Smooth muscle cell (in vitro differentiated cells): Measurements from ENCODE around the gene RASGEF1B. TPM values are rescaled to one million over a fixed set of nuclear protein-coding genes. Genes with fewer than 3 reads are reported as not detected.

Experiments used
- DNase-seq: peaks from one replicate; lab custom pipeline; 2025; ENCODE audit not compliant: unreplicated experiment; lab: John Stamatoyannopoulos, UW
- H2AFZ ChIP-seq: fragments of 200-600 bp; sonication (generic); 2 replicates; pipeline ENCODE4 v1.6.0; 2016; ENCODE audit warnings: antibody characterized with exemption, low read depth, mild to moderate bottlenecking
- H3F3A ChIP-seq: fragments of 200-600 bp; sonication (generic); 2 replicates; pipeline ENCODE4 v1.6.0; 2017; ENCODE audit warnings: antibody characterized with exemption, low read depth
- H3K27ac ChIP-seq: fragments of 200-600 bp; sonication (generic); 2 replicates; pipeline ENCODE4 v1.5.1; 2016; ENCODE audit warnings: low read depth, mild to moderate bottlenecking
- H3K27me3 ChIP-seq: fragments of 200-600 bp; sonication (generic); 2 replicates; pipeline ENCODE4 v1.6.1; 2016; ENCODE audit warnings: low read depth, mild to moderate bottlenecking
- H3K36me3 ChIP-seq: fragments of 200-600 bp; sonication (generic); 2 replicates; pipeline ENCODE4 v1.5.1; 2016; ENCODE audit warnings: low read depth
- H3K4me1 ChIP-seq: fragments of 200-600 bp; sonication (generic); 2 replicates; pipeline ENCODE4 v1.5.1; 2016; ENCODE audit warnings: low read depth
- H3K4me2 ChIP-seq: fragments of 200-600 bp; sonication (generic); 2 replicates; pipeline ENCODE4 v1.6.0; 2016; ENCODE audit warnings: mild to moderate bottlenecking
- H3K4me3 ChIP-seq: fragments of 200-600 bp; sonication (generic); 2 replicates; pipeline ENCODE4 v1.5.1; 2016; ENCODE audit warnings: mild to moderate bottlenecking
- H3K79me2 ChIP-seq: fragments of 200-600 bp; sonication (generic); 2 replicates; pipeline ENCODE4 v1.6.0; 2016; ENCODE audit warnings: low read depth, mild to moderate bottlenecking
- H3K9ac ChIP-seq: fragments of 200-600 bp; sonication (generic); 2 replicates; pipeline ENCODE4 v1.6.0; 2016; ENCODE audit warnings: low read depth
- H3K9me3 ChIP-seq: fragments of 200-600 bp; sonication (generic); replicated peaks from 2 replicates; pipeline ENCODE4 v1.5.1; 2016; ENCODE audit warnings: low read depth
- H4K20me1 ChIP-seq: fragments of 200-600 bp; sonication (generic); 2 replicates; pipeline ENCODE4 v1.6.0; 2016; ENCODE audit warnings: low read depth
- WGBS: methylation state at CpG from one replicate; pipeline ENCODE4 v1.1.7; 2016; ENCODE audit warnings: low lambda C conversion rate; 5-methylcytosine and 5-hydroxymethylcytosine counted together
- polyA plus RNA-seq: library from polyadenylated mRNA; unstranded; fragments of >200 nt; fragmentation: Nextera tagmentation; extraction: Ambion mirVana; gene quantifications from 2 replicates; pipeline ENCODE4 v1.2.1, GENCODE V29; 2016
- total RNA-seq: library from RNA; depleted of rRNA; stranded (reverse); fragments of >200 nt; gene quantifications from 2 replicates; pipeline ENCODE4 v1.2.3, GENCODE V29; 2014
- TF ChIP-seq, protein P1 (sequence below): fragments of 200-600 bp; sonication (generic); IDR thresholded peaks from 2 replicates; pipeline ENCODE4 v1.5.1; 2017; ENCODE audit warnings: borderline replicate concordance, mild to moderate bottlenecking, antibody characterized with exemption; ENCODE audit not compliant: insufficient read depth, poor library complexity, severe bottlenecking

The RASGEF1B gene
- total and polyA plus RNA-seq, 2 experiments from 2014 or later, result 1.5 to 7.5 TPM

DNA sequence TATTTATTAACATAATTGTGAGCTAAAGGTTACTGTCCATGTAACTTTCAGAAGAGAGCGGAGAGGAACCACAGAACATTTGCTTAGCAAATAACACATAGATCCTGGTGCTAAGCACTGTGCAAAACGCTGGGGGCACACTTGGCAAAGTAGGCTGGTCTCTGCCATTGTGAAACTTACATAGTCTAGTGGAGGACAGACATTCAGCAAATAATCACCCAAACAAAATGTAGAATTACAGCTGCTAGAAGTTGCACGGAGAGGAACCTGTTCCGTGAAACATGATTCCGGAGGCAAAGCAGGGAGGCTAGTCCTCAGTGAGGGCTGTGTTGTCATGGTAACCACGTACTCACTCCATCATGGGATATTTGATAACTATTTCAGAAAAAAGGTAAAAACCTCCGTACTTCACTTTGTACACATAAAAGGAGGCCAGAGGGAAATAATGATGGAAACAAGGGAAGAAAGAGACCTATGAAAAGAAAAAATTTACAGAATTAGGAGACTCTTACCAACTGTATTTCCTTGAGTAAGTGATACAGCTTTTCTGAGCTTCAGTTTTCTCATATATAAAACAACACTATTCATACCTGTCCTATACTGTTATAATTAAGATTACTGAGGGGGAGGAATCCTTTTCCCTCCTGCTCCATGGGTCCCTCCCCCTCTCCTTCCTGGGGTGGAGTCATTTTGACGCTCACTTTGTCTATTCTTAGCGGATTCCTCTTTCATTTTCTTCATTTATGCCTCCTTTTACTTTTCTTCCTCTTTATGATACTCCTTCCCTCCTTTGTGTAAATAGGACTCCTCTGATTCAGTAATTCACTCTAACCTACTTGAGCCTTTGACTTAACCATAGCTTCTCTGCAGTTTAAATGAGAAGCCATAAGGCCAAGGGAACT is 825 bp upstream of the RASGEF1B start:
- H3K36me3 ChIP-seq, result no peaks in the 10 kb centered on the region
- 44% methylated on average over 9 of the region's 9 CpGs for WGBS
- H3K9me3 ChIP-seq, result no peaks in the 10 kb centered on the region
- H2AFZ ChIP-seq, result no peak overlapping the region
- H3K27me3 ChIP-seq, result no peaks in the 10 kb centered on the region
- H4K20me1 ChIP-seq, result no peaks in the 10 kb centered on the region
- peak overlapping the region; percentile 98 for H3K4me2 ChIP-seq
- H3F3A ChIP-seq, result no peaks in the 10 kb centered on the region
- peaks cover 15% of the 10 kb centered on the region for H3K4me1 ChIP-seq
- H3K4me3 ChIP-seq, result peak overlapping the region; percentile 93
- peak overlapping the region; percentile 61 for H3K27ac ChIP-seq
- TF ChIP-seq, protein P1, sequence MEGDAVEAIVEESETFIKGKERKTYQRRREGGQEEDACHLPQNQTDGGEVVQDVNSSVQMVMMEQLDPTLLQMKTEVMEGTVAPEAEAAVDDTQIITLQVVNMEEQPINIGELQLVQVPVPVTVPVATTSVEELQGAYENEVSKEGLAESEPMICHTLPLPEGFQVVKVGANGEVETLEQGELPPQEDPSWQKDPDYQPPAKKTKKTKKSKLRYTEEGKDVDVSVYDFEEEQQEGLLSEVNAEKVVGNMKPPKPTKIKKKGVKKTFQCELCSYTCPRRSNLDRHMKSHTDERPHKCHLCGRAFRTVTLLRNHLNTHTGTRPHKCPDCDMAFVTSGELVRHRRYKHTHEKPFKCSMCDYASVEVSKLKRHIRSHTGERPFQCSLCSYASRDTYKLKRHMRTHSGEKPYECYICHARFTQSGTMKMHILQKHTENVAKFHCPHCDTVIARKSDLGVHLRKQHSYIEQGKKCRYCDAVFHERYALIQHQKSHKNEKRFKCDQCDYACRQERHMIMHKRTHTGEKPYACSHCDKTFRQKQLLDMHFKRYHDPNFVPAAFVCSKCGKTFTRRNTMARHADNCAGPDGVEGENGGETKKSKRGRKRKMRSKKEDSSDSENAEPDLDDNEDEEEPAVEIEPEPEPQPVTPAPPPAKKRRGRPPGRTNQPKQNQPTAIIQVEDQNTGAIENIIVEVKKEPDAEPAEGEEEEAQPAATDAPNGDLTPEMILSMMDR, result peak; percentile 14
- peak overlapping the region; percentile 31 for H3K9ac ChIP-seq
- DNase-seq, result no peak
- H3K79me2 ChIP-seq, result peaks cover 9% of the 10 kb centered on the region

DNA sequence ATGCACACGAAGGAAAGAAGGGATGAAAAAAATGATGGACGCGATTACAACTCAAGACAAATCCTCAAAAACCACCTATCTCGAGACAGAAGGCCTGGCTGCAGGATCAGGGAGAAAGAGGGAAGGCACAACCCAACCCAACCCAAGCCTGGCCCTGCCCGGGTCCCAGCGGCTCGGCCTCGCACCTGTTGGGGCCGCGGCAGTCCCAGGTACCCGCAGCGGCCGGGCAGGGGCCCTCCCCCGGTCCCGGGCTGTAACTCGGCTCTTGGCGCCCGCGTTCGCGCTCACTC is 464 bp downstream of the RASGEF1B start:
- Histone ChIP-seq H3K9me3 (no peaks in the 10 kb centered on the region), H3K27ac (peak overlapping the region; percentile 86), H3K36me3 (no peaks in the 10 kb centered on the region), H3K4me1 (peaks cover 18% of the 10 kb centered on the region), H3K4me3 (peak overlapping the region; percentile 93), H3F3A (no peaks in the 10 kb centered on the region), H2AFZ (peak overlapping the region; percentile 92), H3K79me2 (peaks cover 9% of the 10 kb centered on the region), H3K27me3 (no peaks in the 10 kb centered on the region), H4K20me1 (no peaks in the 10 kb centered on the region), H3K4me2 (peak overlapping the region; percentile 98), H3K9ac (peak overlapping the region; percentile 93)
- no peak for DNase-seq
- 0% methylated on average over 18 of the region's 21 CpGs for WGBS
- TF ChIP-seq, protein P1, result no peak

DNA sequence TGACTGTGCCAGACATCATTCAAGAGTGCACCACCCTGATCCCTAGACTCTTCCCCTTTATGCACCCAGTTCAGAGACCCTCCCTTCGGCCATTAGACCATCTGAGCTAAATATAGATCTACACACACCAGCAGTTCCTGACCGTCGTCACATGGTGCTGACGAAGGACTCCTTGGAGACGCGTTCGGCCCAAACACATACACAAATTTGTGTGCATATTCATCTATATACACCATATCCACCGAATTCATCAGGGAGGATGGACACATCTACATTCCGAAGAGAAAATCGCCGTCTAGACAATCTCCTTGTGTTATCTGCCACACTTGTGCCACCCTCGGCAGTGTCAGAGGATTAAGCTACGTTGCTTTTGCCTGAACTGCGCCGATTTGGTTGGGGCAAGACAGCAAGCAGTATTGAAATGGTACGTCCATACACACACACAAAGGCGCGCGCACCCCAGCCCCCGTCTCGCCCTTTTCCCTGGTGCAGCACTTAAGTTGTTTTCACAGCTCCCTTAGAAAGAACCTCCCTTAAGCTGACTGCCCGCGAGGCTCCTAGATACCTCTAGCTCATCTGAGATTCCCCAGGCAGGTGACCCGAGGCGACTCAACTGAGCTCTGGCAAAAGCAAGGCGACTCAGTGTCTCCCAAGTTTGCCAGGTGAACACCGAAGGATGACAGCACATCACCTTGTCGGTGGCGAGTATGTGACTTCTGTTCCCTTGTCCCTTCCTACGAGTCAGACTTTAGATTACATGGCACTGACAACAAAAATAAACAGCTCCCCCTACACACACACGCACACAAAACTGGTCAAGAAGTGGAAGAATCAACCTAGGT is 1.0 kb downstream of the RASGEF1B start:
- Histone ChIP-seq H3K27ac (peak overlapping the region; percentile 86), H3K36me3 (no peaks in the 10 kb centered on the region), H3K4me2 (peak overlapping the region; percentile 98), H2AFZ (peak overlapping the region; percentile 92), H3K9ac (peak overlapping the region; percentile 93), H4K20me1 (no peaks in the 10 kb centered on the region), H3K27me3 (no peaks in the 10 kb centered on the region), H3K4me1 (peaks cover 18% of the 10 kb centered on the region), H3K79me2 (peaks cover 9% of the 10 kb centered on the region), H3F3A (no peaks in the 10 kb centered on the region), H3K9me3 (no peaks in the 10 kb centered on the region), H3K4me3 (peak overlapping the region; percentile 93)
- DNase-seq, result no peak
- TF ChIP-seq, protein P1, result no peak
- WGBS, result 5% methylated on average over 31 of the region's 31 CpGs
